SKM-1 (cell line): Measurements from ENCODE around the gene CLPTM1.
A peak's percentile ranks its signal among the peaks of the same experiment; 100 is the strongest.
"Not testable (repeated sequence)": the region's sequence is repeated elsewhere in the genome, so short reads cannot be mapped to it uniquely, and the experiment has no call there.

Experiments
- DNase-seq: peaks from one replicate; lab custom pipeline; 2025; ENCODE audit not compliant: unreplicated experiment; lab: John Stamatoyannopoulos, UW

The CLPTM1 gene

DNA sequence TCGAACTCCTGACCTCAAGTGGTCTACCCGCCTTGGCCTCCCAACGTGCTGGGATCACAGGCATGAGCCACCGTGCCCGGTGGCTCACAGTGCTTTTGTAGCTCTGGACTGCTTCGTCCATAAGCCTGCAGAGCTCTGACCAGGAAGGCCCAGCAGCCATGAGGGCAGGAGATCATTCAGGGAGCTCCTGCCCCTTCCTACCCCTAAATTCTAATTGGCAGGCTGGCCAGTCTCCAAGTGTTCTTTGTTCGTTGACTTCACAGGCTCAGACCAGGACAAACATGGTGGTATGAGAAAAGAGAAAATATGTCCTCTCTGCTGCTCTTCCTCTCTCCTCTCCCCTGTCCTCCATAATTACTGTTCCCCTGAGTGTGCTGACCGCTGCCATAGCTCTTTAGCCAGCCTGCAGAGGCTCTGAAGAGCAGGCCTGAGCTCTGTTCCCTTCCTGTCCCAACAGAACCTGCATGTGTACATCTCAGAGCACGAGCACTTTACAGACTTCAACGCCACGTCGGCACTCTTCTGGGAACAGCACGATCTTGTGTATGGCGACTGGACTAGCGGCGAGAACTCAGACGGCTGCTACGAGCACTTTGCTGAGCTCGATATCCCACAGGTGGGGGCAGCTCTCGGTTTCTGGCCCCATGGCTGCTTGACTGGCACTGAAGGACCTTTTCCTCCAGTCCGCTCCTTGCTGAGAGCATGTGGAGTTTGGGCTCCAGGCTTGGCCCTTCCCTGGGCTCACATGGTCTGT is 19.0 kb downstream of the CLPTM1 start:
- DNase-seq: no peak

DNA sequence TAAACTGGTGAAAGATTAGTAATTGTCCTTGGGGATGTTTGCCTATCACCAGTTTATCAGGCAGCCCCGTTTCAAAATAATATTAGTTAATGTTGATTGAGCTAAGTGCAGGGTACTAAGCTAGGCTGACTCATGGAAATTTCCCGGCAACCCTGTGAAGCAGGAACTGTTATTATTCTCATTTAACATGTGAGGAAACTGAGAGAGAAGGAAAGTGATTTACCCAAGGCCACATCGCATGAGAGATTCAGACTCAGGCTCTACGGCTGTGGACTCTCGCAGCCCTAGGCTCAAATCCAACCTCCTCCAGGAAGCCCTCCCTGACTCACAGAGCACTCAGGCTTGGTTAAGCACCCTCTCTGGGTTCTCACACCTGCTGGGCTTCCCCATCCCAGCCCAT is 19.7 kb downstream of the CLPTM1 start:
- no peak for DNase-seq

DNA sequence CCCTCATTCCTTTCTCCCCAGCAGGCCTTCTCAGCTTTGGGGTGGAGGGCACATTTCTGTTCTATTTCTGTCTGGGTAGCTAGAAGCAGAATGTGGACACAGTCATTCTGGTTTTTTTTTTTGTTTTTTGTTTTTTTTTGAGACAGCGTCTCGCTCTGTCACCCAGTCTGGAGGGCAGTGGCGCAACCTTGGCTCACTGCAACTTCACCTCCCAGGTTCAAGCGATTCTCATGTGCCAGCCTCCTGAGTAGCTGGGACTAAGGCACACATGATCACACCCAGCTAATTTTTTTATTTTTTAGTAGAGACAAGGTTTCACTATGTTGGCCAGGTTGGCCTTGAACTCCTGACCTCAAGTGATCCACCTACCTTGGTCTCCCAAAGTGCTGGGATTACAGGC is 20.3 kb downstream of the CLPTM1 start:
- DNase-seq: no peak

DNA sequence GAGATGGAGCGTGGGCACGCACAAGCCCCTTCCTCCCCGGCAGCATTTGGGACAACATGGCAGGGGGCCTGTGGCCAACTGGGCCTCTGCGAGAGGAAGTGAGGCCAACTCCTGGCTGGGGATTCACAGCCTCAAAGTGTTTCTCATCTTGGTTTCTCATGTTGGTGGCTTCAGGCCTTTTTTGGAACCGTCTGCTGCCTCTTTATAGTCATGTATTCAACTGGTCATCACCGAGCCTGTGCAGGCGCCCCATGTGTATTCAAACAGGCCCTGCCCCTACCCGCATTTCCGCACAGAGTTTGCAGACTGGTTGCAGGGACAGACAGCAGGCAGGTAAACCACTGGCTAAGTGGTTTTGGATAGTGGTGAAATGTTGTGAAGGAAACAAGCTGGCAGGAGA is 28.8 kb downstream of the CLPTM1 start:
- no peak for DNase-seq

DNA sequence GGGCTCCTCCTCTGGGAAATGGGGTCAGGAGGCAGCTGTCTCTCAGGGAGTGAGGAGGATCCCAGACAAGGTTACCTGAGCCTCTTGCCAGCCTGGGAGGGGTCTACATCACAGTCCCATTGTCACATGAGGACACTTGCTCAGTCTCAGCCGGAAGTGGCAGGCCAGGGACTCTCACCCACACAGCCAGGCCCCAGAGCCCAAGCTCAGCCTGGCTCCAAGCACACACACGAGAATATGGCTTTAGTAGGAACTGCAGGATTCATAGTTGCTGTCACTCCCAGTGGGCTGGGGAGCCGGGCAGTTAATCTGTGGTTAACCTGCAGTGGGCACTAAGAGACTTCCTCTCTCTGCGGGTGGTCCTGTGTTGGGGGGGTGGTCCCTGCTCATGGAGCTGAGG is 30.3 kb downstream of the CLPTM1 start:
- no peak for DNase-seq

DNA sequence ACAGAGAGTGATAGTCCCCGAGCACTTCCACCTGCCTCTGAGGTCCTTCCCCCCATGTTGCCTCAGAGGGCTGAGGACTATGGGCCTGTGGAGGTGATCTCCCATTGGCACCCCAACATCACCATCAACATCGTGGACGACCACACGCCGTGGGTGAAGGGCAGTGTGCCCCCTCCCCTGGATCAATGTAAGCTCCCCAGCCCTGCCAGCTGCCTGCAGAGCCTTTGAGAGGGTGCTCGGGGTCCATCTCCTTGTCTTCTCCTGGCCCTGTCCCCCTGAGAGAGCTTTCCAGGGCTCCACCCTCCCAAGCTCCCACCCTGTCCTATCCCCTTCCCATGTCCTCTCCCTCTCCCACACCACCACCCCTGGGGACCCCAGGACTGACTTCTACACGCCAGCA is 31.2 kb downstream of the CLPTM1 start:
- DNase-seq: no peak

DNA sequence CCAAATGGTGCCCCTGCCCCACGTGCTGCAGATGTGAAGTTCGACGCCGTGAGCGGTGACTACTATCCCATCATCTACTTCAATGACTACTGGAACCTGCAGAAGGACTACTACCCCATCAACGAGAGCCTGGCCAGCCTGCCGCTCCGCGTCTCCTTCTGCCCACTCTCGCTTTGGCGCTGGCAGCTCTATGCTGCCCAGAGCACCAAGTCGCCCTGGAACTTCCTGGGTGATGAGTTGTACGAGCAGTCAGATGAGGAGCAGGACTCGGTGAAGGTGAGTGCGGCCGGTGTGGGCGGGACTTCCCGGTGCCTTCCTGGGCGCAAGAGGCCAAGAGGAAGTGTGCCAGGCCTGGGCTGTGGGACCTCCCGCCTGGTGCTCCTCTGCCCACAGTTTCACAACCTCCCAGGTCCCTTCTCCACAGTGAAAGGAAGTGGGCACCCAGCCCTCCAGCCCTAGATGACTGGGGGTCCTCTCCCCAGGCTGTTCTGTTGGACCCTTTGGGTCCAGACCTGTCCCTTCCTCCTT is 32.0 kb downstream of the CLPTM1 start:
- no peak for DNase-seq

DNA sequence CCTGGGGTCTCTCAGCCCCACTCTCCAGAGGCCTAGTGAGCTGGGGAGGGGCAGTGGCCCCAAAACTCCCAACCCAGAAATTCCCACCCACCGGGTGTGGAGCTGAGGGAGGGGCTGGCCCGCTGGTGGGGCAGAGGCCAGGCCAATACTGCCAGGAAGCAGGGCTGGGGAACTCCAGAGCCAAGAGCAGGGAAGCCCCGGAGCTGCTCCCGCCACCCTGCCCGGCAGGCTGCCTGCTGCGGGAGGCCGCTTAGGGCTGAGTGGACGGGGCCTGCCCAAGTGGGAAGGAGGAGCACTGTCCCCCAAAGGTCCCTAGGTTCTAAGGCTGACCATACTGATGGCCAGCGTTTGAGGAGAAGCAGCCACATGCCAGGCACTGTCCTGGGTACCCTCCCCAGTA is 33.1 kb downstream of the CLPTM1 start:
- no peak for DNase-seq

DNA sequence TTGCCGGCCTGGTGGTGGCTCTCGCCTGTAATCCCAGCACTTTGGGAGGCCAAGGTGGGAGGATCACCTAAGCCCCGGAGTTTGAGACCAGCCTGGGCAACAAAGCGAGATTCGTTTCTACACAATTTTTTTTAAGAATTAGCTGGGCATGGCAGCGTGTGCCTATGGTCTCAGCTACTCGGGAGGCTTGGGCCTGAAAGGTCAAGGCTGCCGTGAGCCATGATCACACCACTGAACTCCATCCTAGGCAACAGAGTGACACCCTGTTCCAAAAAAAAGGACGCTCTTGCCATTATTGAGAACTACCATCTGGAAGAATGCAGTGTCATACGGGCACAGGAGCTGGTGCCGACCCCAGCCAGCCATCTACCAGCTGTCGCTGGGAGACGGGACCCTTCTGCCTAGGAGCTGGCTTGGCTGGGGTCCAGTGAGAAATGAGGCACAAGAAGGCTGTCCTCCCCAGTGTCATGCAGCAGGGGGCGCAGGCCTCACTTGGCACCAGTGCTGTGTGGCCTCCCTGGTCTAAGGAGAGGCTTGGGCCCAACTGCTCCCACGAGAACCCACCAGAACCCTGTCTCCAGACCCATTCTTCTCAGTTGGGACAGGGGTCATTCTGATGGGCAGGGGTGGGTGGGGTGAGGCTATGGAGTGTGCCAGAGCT is 33.8 kb downstream of the CLPTM1 start:
- DNase-seq: no peak

DNA sequence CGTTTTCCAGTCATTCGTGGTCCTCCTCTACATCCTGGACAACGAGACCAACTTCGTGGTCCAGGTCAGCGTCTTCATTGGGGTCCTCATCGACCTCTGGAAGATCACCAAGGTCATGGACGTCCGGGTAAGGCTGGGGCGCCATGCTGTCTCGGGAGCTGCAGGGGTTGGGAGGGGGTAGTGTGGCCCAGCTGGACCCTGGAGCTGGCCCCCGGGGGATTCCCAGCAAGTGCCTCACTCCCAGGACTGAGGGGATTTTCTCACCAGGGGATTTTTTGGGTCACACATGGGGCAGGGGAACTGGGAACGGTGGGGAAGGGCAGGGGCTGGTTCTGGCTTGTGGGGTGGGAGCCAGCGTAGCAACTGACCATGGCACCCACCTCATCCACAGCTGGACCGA is 35.3 kb downstream of the CLPTM1 start:
- DNase-seq: no peak

DNA sequence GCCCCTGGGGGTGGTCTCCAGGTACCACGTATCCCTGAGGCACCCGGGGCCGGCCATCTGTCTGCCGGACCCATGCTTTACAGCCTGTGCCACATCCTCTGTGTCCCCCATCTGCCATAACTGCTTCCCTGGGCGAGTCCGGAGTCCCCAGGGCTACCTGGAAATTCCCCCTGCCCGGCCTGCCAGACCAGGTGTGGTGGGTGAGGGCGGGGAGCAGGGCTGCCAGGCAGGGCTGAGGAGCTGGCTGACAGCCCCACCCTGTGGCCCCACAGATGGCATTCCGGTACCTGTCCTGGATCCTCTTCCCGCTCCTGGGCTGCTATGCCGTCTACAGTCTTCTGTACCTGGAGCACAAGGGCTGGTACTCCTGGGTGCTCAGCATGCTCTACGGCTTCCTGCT is 35.8 kb downstream of the CLPTM1 start:
- DNase-seq: no peak

DNA sequence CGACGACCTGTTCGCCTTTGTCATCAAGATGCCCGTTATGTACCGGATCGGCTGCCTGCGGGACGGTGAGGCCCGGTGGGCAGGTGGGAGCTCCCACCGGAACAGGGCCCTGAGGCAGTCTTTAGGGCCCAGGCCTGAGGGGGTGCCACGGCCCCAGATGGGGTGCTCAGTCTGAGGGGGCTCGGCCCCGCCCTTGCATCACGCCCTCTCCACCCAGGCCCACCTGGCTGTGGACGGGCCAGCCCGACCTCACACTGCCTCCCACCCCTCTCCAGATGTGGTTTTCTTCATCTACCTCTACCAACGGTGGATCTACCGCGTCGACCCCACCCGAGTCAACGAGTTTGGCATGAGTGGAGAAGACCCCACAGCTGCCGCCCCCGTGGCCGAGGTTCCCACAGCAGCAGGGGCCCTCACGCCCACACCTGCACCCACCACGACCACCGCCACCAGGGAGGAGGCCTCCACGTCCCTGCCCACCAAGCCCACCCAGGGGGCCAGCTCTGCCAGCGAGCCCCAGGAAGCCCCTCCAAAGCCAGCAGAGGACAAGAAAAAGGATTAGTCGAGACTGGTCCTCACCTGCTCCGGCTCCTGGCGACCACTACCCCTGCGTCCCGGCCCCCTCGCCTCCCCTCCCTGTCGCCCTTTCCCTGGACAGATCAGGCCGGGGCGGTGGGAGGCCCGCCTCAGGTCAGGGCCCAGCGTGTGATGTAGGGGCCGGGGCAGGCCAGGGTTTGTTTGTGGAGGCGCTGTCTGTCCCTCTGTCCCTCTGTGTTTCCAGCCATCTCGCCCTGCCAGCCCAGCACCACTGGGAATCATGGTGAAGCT is 37.4 kb downstream of the CLPTM1 start:
- no peak for DNase-seq

DNA sequence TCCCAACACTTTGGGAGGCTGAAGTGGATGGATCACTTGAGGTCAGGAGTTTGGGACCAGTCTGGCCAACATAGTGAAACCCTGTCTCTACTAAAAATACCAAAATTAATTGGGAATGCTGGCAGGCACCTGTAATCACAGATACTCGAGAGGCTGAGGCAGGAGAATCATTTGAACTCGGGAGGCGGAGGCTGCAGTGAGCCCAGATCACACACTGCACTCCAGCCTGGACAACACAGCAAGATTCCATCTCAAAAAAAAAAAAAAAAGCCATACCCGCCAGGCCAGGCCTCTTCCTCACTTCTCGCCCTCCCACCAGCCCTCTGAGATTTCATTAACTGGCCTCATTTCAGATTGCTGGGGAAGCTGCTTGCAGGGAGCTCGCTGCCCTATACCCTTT is 38.3 kb downstream of the CLPTM1 start:
- no peak for DNase-seq

DNA sequence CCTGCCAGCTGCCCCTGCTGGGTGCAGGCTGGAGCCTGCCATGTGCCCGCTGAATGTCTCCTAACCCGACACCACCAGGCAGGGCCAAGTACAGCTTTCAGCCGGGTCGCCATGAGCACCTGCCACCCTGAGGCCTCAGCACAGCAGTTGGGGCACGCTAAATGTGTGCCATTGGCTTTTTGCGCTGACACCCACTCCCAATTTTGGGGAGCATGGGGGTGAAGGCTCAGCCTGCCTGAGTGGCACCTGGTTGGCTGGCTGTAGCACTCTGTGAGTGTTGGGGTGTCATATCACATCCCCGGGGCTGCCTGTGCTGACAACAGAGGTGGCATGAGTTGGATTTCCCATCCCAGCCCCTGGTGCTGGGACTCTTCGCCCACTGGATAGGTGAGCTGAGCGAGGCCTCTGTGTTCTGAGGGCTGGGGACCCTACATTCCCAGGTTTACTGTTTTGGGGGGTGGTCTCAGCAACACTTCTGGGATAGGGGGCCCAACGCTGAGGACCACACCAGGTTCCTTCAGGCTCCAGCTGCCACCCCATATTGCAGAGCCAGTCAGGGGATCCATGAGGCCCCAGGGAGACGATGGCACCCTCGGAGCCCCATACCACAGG is 38.9 kb downstream of the CLPTM1 start:
- DNase-seq: no peak

DNA sequence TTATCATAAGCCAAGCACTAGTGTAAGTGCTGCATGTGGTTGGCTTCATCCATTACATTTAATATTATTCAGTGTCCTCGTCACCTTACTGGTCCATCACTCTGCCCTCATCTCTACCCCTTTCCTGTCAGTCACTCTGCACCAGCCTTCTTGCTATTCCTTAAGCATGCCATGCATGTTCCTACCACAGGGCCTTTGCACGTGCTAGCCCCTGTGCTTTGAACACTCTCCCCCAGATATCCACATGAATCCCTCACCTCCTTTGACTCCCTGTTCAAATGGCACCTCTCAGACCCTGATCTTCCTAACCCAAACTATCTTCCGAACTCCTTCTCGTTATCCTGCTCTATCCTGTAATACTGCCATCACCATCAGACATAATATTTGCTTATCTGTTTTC is 42.8 kb downstream of the CLPTM1 start:
- DNase-seq: no peak

DNA sequence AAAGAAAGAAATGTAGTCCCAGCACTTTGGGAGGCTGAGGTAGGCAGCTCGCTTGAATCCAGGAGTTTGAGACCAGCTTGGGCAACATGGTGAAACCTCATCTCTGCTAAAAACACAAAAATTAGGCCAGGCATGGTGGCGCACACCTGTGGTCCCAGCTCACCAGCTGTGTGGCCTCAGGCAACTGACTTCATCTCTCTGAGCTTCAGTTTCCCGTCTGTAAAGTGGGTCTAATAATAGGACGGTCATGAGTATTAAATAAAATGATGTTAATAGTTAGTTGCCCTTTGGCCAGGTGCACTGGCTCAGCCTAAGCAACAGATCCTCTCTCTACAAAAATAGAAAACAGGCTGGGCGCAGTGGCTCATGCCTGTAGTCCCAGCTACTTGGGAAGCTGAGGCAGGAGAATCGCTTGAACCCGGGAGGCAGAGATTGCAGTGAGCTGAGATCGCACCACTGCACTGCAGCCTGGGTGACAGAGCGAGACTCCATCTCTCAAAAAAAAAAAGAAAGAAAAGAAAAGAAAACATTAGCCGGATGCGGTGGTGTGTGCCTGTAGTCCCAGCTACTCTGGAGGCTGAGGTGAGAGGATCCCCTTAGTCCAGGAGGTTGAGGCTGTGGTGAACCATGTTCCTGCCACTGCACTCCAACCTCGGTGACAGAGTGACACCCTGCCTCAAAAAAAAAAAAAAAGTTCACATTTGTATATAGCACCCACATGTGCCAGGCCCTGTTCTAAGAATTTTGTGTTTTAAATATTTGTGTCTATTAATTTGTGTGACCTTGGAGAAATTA is 44.1 kb downstream of the CLPTM1 start:
- DNase-seq: not testable (repeated sequence)

DNA sequence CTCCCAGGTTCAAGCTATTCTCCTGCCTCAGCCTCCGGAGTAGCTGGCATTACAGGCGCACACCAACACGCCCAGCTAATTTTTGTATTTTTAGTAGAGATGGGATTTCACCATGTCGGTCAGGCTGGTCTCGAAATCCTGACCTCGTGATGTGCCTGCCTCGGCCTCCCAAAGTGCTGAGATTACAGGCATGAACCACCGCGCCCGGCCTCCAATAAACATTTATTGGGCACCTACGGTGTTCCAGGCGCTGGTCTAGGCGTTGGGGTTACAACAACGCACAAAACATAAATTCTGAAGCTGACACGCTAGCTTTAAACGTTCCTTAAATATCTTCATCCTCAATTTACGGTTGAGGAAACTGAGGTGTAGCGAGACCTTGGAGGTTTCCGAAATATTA is 45.5 kb downstream of the CLPTM1 start:
- not testable (repeated sequence) for DNase-seq

DNA sequence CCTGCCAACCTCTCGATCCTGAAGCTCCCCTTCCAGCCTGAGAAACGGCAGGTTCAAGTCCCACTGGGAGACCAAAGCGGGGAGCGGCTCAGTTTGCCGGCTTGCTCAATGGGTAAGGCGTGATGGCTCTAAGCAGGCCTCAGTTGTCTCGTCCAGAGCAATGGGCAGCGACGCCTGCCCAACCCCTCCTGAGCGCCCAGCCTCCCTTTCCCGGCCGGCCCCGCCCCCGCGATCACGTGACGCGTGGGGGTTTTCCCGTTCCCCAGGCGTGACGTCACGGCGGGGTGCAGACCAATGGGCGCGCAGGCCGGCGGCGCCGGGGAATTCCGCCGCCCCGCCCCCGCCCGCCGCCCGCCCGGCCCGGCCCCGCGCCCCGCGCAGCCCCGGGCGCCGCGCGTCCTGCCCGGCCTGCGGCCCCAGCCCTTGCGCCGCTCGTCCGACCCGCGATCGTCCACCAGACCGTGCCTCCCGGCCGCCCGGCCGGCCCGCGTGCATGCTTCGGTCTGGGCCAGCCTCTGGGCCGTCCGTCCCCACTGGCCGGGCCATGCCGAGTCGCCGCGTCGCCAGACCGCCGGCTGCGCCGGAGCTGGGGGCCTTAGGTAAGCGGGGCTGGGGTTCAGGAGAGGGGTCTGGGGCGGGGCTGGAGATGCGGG is 46.0 kb downstream of the CLPTM1 start, which contains the start of gene RELB:
TSS of gene RELB (plus strand) at position 378 of the 653 bp plus-strand sequence. CDS start at position 494, 116 bp downstream.
- peak; percentile 20 for DNase-seq

DNA sequence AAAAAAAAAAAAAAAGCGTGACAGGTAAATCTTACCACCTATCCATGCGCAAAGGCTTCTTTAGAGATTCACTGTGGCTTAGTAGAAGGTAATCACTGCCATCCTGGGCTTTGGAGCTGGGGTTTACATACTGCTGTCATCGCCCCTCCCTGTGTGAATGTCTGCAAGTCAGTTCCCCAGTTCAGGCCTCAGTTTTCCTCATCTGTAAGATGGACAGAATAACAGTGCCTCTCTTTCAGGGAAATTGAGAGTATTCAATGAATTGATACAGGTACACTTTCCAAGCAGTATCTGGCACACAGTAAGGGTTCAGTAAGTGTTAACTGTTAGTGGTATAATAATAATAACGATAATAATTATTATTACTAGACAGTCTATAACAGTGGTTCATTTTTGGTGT is 48.3 kb downstream of the CLPTM1 start:
- no peak for DNase-seq

DNA sequence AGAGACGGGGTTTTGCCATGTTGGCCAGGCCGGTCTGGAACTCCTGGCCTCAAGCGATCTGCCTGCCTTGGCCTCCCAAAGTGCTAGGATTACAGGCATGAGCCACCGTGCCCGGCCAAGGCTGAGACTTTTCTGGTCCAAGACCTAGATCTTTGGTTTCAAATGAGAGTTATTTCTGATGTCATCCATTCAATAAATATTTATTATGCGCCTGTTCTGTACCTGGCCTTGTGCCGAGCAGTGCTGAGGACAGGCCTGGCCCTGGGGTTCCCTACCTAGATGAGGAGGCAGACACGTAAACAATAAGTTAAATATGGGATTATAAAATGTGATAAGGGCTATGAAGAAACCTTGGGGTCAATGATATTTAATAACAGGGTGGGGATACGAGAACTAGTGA is 50.6 kb downstream of the CLPTM1 start:
- DNase-seq: no peak
